Stomach (tissue), 4 donors: ENCODE measurements around the gene PORCN.
A peak's percentile ranks its signal among the peaks of the same experiment; 100 is the strongest.

ENCODE experiments used
- EP300 ChIP-seq: sonication (generic); formaldehyde crosslinking; IDR thresholded peaks from one replicate; pipeline ENCODE4 v1.6.1; 2017; ENCODE audit warnings: antibody characterized with exemption
- POLR2AphosphoS5 ChIP-seq, 3 donors: sonication (generic); formaldehyde crosslinking; IDR thresholded peaks; one replicate each; pipeline ENCODE4 v1.6.1; 2016; ENCODE audit warnings: antibody characterized with exemption in 3 of 3
- TF ChIP-seq, protein P1 (sequence below), 7 experiments: fragments of 450-650 bp in 4 of 7; fragments of 200-600 bp in 3 of 7; sonication (generic) in 3 of 7; IDR thresholded peaks; one replicate each; pipeline ENCODE4 v1.5.1; 2016 to 2019; ENCODE audit warnings: antibody characterized with exemption in 7 of 7, control low read depth in 2 of 7, mild to moderate bottlenecking in 1 of 7

DNA sequence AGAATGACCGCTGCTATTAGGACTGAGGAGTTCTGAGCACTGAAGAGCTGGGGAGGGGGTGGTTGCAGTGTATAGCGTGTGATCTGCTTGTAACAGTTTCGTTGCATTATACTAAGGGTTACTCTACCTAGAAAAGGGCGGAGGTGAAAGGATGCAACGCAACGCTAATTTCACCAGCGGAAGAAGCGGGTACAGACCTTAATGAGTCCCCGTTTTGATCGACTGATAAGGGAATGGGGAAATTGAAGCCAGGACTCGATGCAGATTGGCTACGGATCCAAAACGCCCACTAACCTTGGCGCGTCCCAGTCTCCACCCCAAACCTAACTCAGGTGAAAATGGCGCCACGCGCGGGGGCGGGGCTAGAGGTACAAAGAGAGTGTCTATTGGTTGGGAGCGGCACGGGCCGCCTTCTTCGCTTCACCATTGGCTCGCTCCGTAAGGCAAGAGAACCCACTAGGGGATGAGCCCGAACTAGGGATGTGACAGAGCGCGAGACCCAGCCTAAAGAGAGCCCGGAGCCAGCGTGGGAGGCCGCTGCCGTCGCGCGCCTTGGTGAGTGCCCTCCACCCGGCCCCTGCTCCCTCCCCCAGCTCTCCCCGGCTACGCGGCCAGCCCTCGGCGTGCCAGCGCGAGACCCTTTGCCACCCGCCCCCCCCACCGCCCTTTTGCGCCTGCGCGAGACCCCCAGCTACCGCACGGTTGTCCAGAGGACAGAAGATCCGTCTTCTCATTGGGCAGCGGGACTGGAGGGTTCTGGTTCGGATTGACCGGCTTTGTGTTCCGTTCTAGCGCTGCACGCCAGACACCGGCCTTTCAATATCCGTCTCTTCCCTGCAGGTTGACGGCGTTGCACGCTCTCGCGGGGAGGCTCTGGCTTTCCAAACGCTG is 12.8 kb downstream of the PORCN start, which contains the start of gene EBP:
- TF ChIP-seq, protein P1, sequence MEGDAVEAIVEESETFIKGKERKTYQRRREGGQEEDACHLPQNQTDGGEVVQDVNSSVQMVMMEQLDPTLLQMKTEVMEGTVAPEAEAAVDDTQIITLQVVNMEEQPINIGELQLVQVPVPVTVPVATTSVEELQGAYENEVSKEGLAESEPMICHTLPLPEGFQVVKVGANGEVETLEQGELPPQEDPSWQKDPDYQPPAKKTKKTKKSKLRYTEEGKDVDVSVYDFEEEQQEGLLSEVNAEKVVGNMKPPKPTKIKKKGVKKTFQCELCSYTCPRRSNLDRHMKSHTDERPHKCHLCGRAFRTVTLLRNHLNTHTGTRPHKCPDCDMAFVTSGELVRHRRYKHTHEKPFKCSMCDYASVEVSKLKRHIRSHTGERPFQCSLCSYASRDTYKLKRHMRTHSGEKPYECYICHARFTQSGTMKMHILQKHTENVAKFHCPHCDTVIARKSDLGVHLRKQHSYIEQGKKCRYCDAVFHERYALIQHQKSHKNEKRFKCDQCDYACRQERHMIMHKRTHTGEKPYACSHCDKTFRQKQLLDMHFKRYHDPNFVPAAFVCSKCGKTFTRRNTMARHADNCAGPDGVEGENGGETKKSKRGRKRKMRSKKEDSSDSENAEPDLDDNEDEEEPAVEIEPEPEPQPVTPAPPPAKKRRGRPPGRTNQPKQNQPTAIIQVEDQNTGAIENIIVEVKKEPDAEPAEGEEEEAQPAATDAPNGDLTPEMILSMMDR (IDR thresholded peaks at IDR 0.05): no peak
- TF ChIP-seq EP300: no peak
- TF ChIP-seq POLR2AphosphoS5 (IDR thresholded peaks at IDR 0.05): peak; percentile 16 to 74 (median 61)
